GM18907 (cell line): ENCODE results near the gene PAX9.

ENCODE experiments used
- ATAC-seq: cut with Tn5 transposase; IDR thresholded peaks from one replicate; pipeline ENCODE4 v1.9.1; 2021; ENCODE audit warnings: mild to moderate bottlenecking, moderate library complexity; ENCODE audit not compliant: unreplicated experiment

PAX9 gene

GRCh38 chr14:36726128-36726527 is 64.5 kb downstream of the PAX9 start:
- no peak for ATAC-seq
